SK-N-SH (cell line): Measurements from ENCODE around the gene PTPN14. TPM values are rescaled to one million over a fixed set of nuclear protein-coding genes. Genes with fewer than 3 reads are reported as not detected.

Experiments
- CTCF ChIA-PET: fragments of 300-600, 350-600 bp; formaldehyde crosslinking; extraction: SDS; loops from one replicate; lab custom pipeline; 2021; lab: Yijun Ruan, JAX
- POLR2A ChIA-PET: fragments of 350-600 bp; sonication (Branson Sonifier 250); formaldehyde crosslinking; extraction: SDS; loops from one replicate; lab custom pipeline; 2020; ENCODE audit warnings: antibody characterized with exemption, inconsistent platforms; lab: Yijun Ruan, JAX
- DNase-seq: peaks from one replicate; pipeline ENCODE4 v3.0.0; 2012
- H2AFZ ChIP-seq: fragments of 200-600 bp; sonication (generic); 2 replicates; pipeline ENCODE4 v1.8.1; 2016; ENCODE audit warnings: antibody characterized with exemption, mild to moderate bottlenecking, low read depth
- H3F3A ChIP-seq: fragments of 200-600 bp; sonication (generic); replicated peaks from 2 replicates; pipeline ENCODE3; 2016; ENCODE audit warnings: antibody characterized with exemption, mild to moderate bottlenecking; ENCODE audit not compliant: insufficient read depth
- H3K27ac ChIP-seq, 2 experiments: fragments of 200-500 bp in 1 of 2; fragments of 200-600 bp in 1 of 2; sonication (Bioruptor generic) in 1 of 2; sonication (generic), shearing (Covaris generic) in 1 of 2; 2 replicates each; pipeline versions ENCODE4 v1.5.1 to v1.6.1; 2014 to 2016; ENCODE audit warnings: low read depth in 2 of 2, inconsistent platforms in 1 of 2, low read length in 1 of 2, mild to moderate bottlenecking in 1 of 2, mixed read lengths in 1 of 2
- H3K27me3 ChIP-seq: fragments of 200-600 bp; sonication (generic), shearing (Covaris generic); 2 replicates; pipeline ENCODE4 v1.6.1; 2016; ENCODE audit warnings: mixed run types; ENCODE audit not compliant: insufficient read depth
- H3K36me3 ChIP-seq, 2 experiments: fragments of 200-500 bp in 1 of 2; fragments of 200-600 bp in 1 of 2; sonication (Bioruptor generic) in 1 of 2; sonication (generic) in 1 of 2; replicated peaks in 1 of 2; 2 replicates each; pipeline versions ENCODE3 to v1.5.1; 2014 to 2016; ENCODE audit warnings: low read length in 1 of 2, mild to moderate bottlenecking in 1 of 2; ENCODE audit not compliant: insufficient read depth in 2 of 2, control insufficient read depth in 1 of 2
- H3K4me1 ChIP-seq, 2 experiments: fragments of 200-500 bp in 1 of 2; fragments of 200-600 bp in 1 of 2; sonication (Bioruptor generic) in 1 of 2; sonication (generic), shearing (Covaris generic) in 1 of 2; 2 replicates each; pipeline versions ENCODE4 v1.5.1 to v1.6.1; 2014 to 2016; ENCODE audit warnings: low read depth in 1 of 2, low read length in 1 of 2, mixed run types in 1 of 2; ENCODE audit not compliant: insufficient read depth in 2 of 2, control insufficient read depth in 1 of 2
- H3K4me2 ChIP-seq: fragments of 200-600 bp; sonication (generic), shearing (Covaris generic); 2 replicates; pipeline ENCODE4 v1.6.1; 2017; ENCODE audit warnings: mixed run types
- H3K4me3 ChIP-seq, 2 experiments: fragments of 200-500 bp in 1 of 2; fragments of 200-600 bp in 1 of 2; sonication (Bioruptor generic) in 1 of 2; sonication (generic), shearing (Covaris generic) in 1 of 2; 2 replicates each; pipeline versions ENCODE4 v1.5.1 to v1.8.1; 2014 to 2016; ENCODE audit warnings: low read depth in 2 of 2, inconsistent platforms in 1 of 2, low read length in 1 of 2, mild to moderate bottlenecking in 1 of 2, mixed read lengths in 1 of 2, moderate library complexity in 1 of 2
- H3K79me2 ChIP-seq: fragments of 200-600 bp; sonication (generic); 2 replicates; pipeline ENCODE4 v1.8.1; 2017; ENCODE audit warnings: mild to moderate bottlenecking; ENCODE audit not compliant: insufficient read depth
- H3K9ac ChIP-seq: fragments of 200-600 bp; sonication (generic); 2 replicates; pipeline ENCODE4 v1.6.1; 2017; ENCODE audit warnings: mixed run types
- H3K9me2 ChIP-seq: fragments of 200-600 bp; sonication (generic); 2 replicates; pipeline ENCODE4 v1.6.1; 2017; ENCODE audit warnings: mixed run types
- H3K9me3 ChIP-seq: fragments of 200-600 bp; sonication (generic); 2 replicates; pipeline ENCODE4 v1.6.1; 2017; ENCODE audit warnings: mixed run types, mild to moderate bottlenecking, moderate library complexity
- H4K20me1 ChIP-seq: fragments of 200-600 bp; sonication (generic); 2 replicates; pipeline ENCODE4 v1.6.1; 2017; ENCODE audit warnings: mild to moderate bottlenecking, mixed run types; ENCODE audit not compliant: insufficient read depth
- CHD2 ChIP-seq: fragments of 150-350 bp; IDR thresholded peaks from 2 replicates; pipeline ENCODE4 v1.6.1; 2018; ENCODE audit warnings: low read length; ENCODE audit not compliant: partially characterized antibody
- ELF1 ChIP-seq: IDR thresholded peaks from 2 replicates; pipeline ENCODE4 v1.4.0; 2012
- EP300 ChIP-seq, 2 experiments: IDR thresholded peaks; 2 replicates each; pipeline versions ENCODE4 v1.4.0 to v1.6.1; 2012; ENCODE audit warnings: borderline replicate concordance in 1 of 2, low read depth in 1 of 2, low read length in 1 of 2
- FOXJ3 ChIP-seq: sonication (generic); formaldehyde crosslinking; IDR thresholded peaks from 2 replicates; pipeline ENCODE4 v1.5.1; 2020; ENCODE audit warnings: mild to moderate bottlenecking, missing genetic modification reagents
- GATA2 ChIP-seq: sonication (generic); formaldehyde crosslinking; IDR thresholded peaks from 2 replicates; pipeline ENCODE4 v1.5.0; 2020; ENCODE audit warnings: mild to moderate bottlenecking, missing genetic modification reagents
- IRF3 ChIP-seq: fragments of 150-350 bp; IDR thresholded peaks from 2 replicates; pipeline ENCODE4 v1.6.1; 2016; ENCODE audit warnings: mild to moderate bottlenecking, low read depth, low read length
- JUND ChIP-seq: IDR thresholded peaks from 2 replicates; pipeline ENCODE4 v1.4.0; 2012
- MEF2A ChIP-seq: IDR thresholded peaks from 2 replicates; pipeline ENCODE4 v1.4.0; 2012; ENCODE audit warnings: low read depth, borderline replicate concordance
- MXI1 ChIP-seq: IDR thresholded peaks from 2 replicates; pipeline ENCODE4 v1.6.1; 2012; ENCODE audit warnings: mild to moderate bottlenecking, low read depth, low read length, improper control_type of control experiment
- NRF1 ChIP-seq: IDR thresholded peaks from 2 replicates; pipeline ENCODE4 v1.6.1; 2012; ENCODE audit warnings: low read depth, mild to moderate bottlenecking, low read length
- PBX3 ChIP-seq: IDR thresholded peaks from 2 replicates; pipeline ENCODE4; 2012
- RAD21 ChIP-seq: IDR thresholded peaks from 2 replicates; pipeline ENCODE4 v1.6.1; 2012; ENCODE audit warnings: mild to moderate bottlenecking, low read length
- RFX5 ChIP-seq: IDR thresholded peaks from 2 replicates; pipeline ENCODE4 v1.6.1; 2012; ENCODE audit warnings: mild to moderate bottlenecking, improper control_type of control experiment, low read length
- RXRA ChIP-seq: IDR thresholded peaks from 2 replicates; pipeline ENCODE4 v1.4.0; 2012; ENCODE audit warnings: low read depth, mild to moderate bottlenecking, borderline replicate concordance
- SMC3 ChIP-seq: IDR thresholded peaks from 2 replicates; pipeline ENCODE4 v1.6.1; 2012; ENCODE audit warnings: low read depth, low read length, improper control_type of control experiment
- TCF12 ChIP-seq: IDR thresholded peaks from 2 replicates; pipeline ENCODE4 v1.4.0; 2012
- WGBS: methylation state at CpG from one replicate; pipeline ENCODE4 v1.1.6; 2017; ENCODE audit warnings: low lambda C conversion rate; 5-methylcytosine and 5-hydroxymethylcytosine counted together
- polyA plus RNA-seq, 3 experiments: library from polyadenylated mRNA; depleted of rRNA; stranded (reverse); fragments of >200 nt; gene quantifications; 2 replicates each; pipeline ENCODE4 v1.2.3, GENCODE V29; 2012
- TF ChIP-seq, protein P1 (sequence below): IDR thresholded peaks from 2 replicates; pipeline ENCODE4 v1.4.0; 2012; ENCODE audit warnings: low read depth
- TF ChIP-seq, protein P2 (sequence below): IDR thresholded peaks from 2 replicates; pipeline ENCODE4 v1.6.1; 2012; ENCODE audit warnings: mild to moderate bottlenecking, low read depth, low read length, moderate library complexity
- TF ChIP-seq, protein P3 (sequence below): fragments of 150-350 bp; IDR thresholded peaks from 2 replicates; pipeline ENCODE4 v1.6.1; 2017; ENCODE audit warnings: antibody characterized with exemption, low read length, low read depth, borderline replicate concordance

Gene PTPN14
- polyA plus RNA-seq, 1 of the 3 experiments (the other 2 are of a cell fraction) = 12.8 TPM

DNA sequence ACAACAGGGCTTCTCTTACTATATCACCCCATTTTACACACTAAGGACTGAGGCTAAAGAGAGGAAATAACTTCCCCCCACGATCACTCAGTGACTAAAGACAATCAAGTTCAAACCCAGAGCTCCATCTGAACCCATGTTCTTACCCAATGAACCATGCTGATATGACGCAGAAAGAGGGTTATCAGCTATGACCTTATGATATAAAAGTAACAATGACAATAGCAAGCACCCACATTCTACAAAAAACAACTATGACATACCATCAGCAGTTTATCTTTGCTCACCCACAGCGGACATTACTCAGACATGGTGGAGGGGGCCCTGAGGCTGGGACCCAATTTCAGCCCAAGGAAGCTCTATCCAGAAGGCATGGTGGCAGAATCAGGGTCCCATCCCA, 75.7 kb downstream of the PTPN14 start:
- no peak overlapping the region for H2AFZ ChIP-seq
- CTCF ChIA-PET = interaction anchor here (1.6 kb wide), 1 partner anchor 10 kb away, joined by 3 read pairs; no protein-coding TSS in a partner anchor
- peaks cover 37% of the 10 kb centered on the region for H3F3A ChIP-seq
- peaks cover 100% of the 10 kb centered on the region for H3K79me2 ChIP-seq
- POLR2A ChIA-PET = no interaction called here
- no peak overlapping the region for H3K4me2 ChIP-seq
- no peaks in the 10 kb centered on the region for H3K9me3 ChIP-seq
- WGBS = 77% methylated on average over 3 of the region's 3 CpGs
- H3K4me3 ChIP-seq = no peak overlapping the region
- no peak overlapping the region for H3K9ac ChIP-seq
- no peaks in the 10 kb centered on the region for H3K36me3 ChIP-seq
- TF ChIP-seq RAD21 (no peak), RFX5 (no peak), MXI1 (no peak), TCF12 (no peak), NRF1 (no peak), PBX3 (no peak), ELF1 (no peak), MEF2A (no peak)
- TF ChIP-seq, protein P1, sequence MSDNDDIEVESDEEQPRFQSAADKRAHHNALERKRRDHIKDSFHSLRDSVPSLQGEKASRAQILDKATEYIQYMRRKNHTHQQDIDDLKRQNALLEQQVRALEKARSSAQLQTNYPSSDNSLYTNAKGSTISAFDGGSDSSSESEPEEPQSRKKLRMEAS = no peak
- TF ChIP-seq, protein P2, sequence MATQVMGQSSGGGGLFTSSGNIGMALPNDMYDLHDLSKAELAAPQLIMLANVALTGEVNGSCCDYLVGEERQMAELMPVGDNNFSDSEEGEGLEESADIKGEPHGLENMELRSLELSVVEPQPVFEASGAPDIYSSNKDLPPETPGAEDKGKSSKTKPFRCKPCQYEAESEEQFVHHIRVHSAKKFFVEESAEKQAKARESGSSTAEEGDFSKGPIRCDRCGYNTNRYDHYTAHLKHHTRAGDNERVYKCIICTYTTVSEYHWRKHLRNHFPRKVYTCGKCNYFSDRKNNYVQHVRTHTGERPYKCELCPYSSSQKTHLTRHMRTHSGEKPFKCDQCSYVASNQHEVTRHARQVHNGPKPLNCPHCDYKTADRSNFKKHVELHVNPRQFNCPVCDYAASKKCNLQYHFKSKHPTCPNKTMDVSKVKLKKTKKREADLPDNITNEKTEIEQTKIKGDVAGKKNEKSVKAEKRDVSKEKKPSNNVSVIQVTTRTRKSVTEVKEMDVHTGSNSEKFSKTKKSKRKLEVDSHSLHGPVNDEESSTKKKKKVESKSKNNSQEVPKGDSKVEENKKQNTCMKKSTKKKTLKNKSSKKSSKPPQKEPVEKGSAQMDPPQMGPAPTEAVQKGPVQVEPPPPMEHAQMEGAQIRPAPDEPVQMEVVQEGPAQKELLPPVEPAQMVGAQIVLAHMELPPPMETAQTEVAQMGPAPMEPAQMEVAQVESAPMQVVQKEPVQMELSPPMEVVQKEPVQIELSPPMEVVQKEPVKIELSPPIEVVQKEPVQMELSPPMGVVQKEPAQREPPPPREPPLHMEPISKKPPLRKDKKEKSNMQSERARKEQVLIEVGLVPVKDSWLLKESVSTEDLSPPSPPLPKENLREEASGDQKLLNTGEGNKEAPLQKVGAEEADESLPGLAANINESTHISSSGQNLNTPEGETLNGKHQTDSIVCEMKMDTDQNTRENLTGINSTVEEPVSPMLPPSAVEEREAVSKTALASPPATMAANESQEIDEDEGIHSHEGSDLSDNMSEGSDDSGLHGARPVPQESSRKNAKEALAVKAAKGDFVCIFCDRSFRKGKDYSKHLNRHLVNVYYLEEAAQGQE = no peak
- H3K4me1 ChIP-seq = peaks cover 0 to 49% of the 10 kb centered on the region in 2 experiments
- no peak for DNase-seq
- no peak overlapping the region for H3K27ac ChIP-seq
- H3K9me2 ChIP-seq = no peaks in the 10 kb centered on the region
- H4K20me1 ChIP-seq = peaks cover 72% of the 10 kb centered on the region
- no peaks in the 10 kb centered on the region for H3K27me3 ChIP-seq

DNA sequence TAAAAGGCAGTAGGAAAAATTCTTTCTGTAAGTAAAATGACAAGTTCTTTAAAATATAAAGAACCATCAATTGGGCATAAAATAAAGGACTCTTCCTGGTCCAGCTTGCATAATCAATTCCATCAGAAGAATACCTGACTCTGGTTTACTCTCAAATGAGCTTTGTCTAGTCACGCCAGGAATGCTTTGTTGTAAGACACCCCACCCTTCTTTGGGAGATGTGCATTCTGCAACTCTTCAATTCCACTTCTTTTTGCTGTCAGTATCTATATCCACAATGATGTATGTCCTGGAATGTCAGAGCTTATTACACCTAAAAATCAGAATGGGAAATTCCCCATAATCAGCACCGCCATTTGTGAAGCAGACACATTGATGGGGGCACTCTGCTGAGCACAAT, 76.1 kb downstream of the PTPN14 start:
- H3K27me3 ChIP-seq = no peaks in the 10 kb centered on the region
- H4K20me1 ChIP-seq = peaks cover 67% of the 10 kb centered on the region
- H3K4me2 ChIP-seq = no peak overlapping the region
- H3K4me3 ChIP-seq = no peak overlapping the region
- H3K36me3 ChIP-seq = no peaks in the 10 kb centered on the region
- H3K9me2 ChIP-seq = no peaks in the 10 kb centered on the region
- no peak overlapping the region for H2AFZ ChIP-seq
- H3K79me2 ChIP-seq = peaks cover 100% of the 10 kb centered on the region
- DNase-seq = no peak
- H3K9me3 ChIP-seq = no peaks in the 10 kb centered on the region
- ChIA-PET POLR2A (no interaction called here), CTCF (interaction anchor here (1.6 kb wide), 1 partner anchor 11 kb away, joined by 3 read pairs; no protein-coding TSS in a partner anchor)
- peaks cover 35% of the 10 kb centered on the region for H3F3A ChIP-seq
- no peak overlapping the region for H3K27ac ChIP-seq
- H3K4me1 ChIP-seq = peaks cover 0 to 49% of the 10 kb centered on the region in 2 experiments
- H3K9ac ChIP-seq = no peak overlapping the region
- 95% methylated on average over 2 of the region's 2 CpGs for WGBS
- TF ChIP-seq, protein P3, sequence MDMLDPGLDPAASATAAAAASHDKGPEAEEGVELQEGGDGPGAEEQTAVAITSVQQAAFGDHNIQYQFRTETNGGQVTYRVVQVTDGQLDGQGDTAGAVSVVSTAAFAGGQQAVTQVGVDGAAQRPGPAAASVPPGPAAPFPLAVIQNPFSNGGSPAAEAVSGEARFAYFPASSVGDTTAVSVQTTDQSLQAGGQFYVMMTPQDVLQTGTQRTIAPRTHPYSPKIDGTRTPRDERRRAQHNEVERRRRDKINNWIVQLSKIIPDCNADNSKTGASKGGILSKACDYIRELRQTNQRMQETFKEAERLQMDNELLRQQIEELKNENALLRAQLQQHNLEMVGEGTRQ = no peak
- TF ChIP-seq CHD2 (no peak), MEF2A (no peak), RXRA (no peak), EP300 (IDR thresholded peaks at IDR 0.05; ENCODE audit: borderline replicate concordance in 1 of 2, low read depth in 1 of 2, low read length in 1 of 2) (no peak), SMC3 (no peak), ELF1 (no peak), PBX3 (no peak), FOXJ3 (CRISPR knock-in tag) (no peak), IRF3 (no peak), NRF1 (no peak), MXI1 (no peak), JUND (no peak), TCF12 (no peak), GATA2 (CRISPR knock-in tag) (no peak)
- TF ChIP-seq, protein P1 = no peak
